GM10248 (cell line): ENCODE measurements around the gene EEPD1.

Experiments used
- CTCF ChIA-PET: fragments of 300-600 bp; sonication (Branson Sonifier 250); formaldehyde crosslinking; extraction: SDS; loops from one replicate; lab custom pipeline; 2021; ENCODE audit warnings: antibody characterized with exemption; lab: Yijun Ruan, JAX
- POLR2A ChIA-PET: fragments of 350-650 bp; sonication (Branson Sonifier 250); formaldehyde crosslinking; extraction: SDS; loops from one replicate; lab custom pipeline; 2020; ENCODE audit warnings: antibody characterized with exemption; lab: Yijun Ruan, JAX
- DNase-seq: peaks from one replicate; pipeline ENCODE4 v3.0.0; 2012; ENCODE audit errors: extremely low spot score
- TF ChIP-seq, protein P1 (sequence below): IDR thresholded peaks from 2 replicates; pipeline ENCODE4 v1.5.1; 2012; ENCODE audit warnings: mild to moderate bottlenecking, low read depth; ENCODE audit errors: extremely low read depth, missing control alignments, control extremely low read depth

EEPD1 gene

GRCh38 chr7:36306722-36307121, 153.7 kb downstream of the EEPD1 start:
- peak; percentile 2 for DNase-seq
- ChIA-PET POLR2A (no interaction called here), CTCF (interaction anchor here (2.3 to 3.7 kb wide), 3 partner anchors 12 to 787 kb away, joined by 6 to 28 read pairs (median 19); no protein-coding TSS in a partner anchor)
- TF ChIP-seq, protein P1, sequence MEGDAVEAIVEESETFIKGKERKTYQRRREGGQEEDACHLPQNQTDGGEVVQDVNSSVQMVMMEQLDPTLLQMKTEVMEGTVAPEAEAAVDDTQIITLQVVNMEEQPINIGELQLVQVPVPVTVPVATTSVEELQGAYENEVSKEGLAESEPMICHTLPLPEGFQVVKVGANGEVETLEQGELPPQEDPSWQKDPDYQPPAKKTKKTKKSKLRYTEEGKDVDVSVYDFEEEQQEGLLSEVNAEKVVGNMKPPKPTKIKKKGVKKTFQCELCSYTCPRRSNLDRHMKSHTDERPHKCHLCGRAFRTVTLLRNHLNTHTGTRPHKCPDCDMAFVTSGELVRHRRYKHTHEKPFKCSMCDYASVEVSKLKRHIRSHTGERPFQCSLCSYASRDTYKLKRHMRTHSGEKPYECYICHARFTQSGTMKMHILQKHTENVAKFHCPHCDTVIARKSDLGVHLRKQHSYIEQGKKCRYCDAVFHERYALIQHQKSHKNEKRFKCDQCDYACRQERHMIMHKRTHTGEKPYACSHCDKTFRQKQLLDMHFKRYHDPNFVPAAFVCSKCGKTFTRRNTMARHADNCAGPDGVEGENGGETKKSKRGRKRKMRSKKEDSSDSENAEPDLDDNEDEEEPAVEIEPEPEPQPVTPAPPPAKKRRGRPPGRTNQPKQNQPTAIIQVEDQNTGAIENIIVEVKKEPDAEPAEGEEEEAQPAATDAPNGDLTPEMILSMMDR: no peak

DNA sequence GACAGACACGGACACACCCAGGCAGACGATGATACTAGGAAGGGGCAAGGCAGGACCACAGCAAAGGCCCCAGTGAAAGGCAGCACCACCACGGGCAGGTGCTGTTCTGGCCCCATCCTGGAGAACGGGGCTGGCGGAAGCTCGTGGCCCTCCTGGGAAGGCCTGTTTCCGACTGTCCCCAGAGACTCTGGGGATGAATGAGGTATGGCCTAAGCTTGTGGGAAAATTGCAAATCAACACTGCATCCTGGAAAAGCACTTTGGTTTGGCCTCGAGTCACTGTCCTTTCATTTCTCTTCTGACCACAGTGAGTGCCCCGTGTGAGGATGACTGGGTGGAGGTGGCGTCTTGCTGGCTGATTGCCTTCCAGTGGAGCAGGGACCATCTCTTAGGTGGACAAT, 155.0 kb downstream of the EEPD1 start:
- TF ChIP-seq, protein P1: no peak
- CTCF ChIA-PET: interaction anchor here (3.7 kb wide), 1 partner anchor 10 kb away, joined by 28 read pairs; no protein-coding TSS in a partner anchor
- DNase-seq: peak; percentile 2
- POLR2A ChIA-PET: no interaction called here

DNA sequence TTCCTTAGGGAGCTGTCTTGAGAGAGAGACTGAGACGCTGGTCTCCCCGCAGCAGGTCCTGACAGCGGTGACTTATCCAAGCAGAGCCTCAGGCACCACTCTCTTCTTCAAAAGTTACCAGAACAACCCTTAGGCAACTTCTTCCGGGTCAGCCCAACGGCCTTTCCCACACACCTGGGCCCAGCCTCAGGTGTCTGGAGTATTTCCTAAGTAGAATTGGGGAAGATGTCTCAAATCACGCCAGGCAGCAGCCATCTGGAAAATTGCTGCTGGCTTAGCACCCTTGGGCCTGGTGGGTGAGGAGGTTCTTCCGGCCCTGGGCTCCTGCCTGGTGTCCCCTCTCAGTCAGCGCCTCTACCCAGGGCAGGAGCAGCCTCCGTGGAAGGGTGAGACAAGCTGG, 156.2 kb downstream of the EEPD1 start:
- DNase-seq: no peak
- POLR2A ChIA-PET: no interaction called here
- TF ChIP-seq, protein P1: no peak
- CTCF ChIA-PET: interaction anchor here (1.0 to 3.7 kb wide), 4 partner anchors 8 to 325 kb away, joined by 3 to 28 read pairs (median 4); no protein-coding TSS in a partner anchor

- TF ChIP-seq, protein P1: no peak
- ChIA-PET POLR2A (no interaction called here), CTCF (interaction anchor here (1.0 to 3.7 kb wide), 4 partner anchors 8 to 326 kb away, joined by 3 to 28 read pairs (median 4); no protein-coding TSS in a partner anchor)
- DNase-seq: no peak
Measured at GRCh38 chr7:36309716-36310115, 156.7 kb downstream of the EEPD1 start.

- CTCF ChIA-PET: interaction anchor here (2.2 kb wide), 1 partner anchor 327 kb away, joined by 4 read pairs; no protein-coding TSS in a partner anchor
- TF ChIP-seq, protein P1: no peak
- POLR2A ChIA-PET: no interaction called here
- no peak for DNase-seq
Measured at GRCh38 chr7:36310897-36311296, 157.8 kb downstream of the EEPD1 start.

GRCh38 chr7:36311539-36311938, 158.5 kb downstream of the EEPD1 start:
- ChIA-PET CTCF (interaction anchor here (1.1 to 2.2 kb wide), 2 partner anchors 20 to 327 kb away, joined by 3 to 4 read pairs; no protein-coding TSS in a partner anchor), POLR2A (no interaction called here)
- TF ChIP-seq, protein P1: no peak
- DNase-seq: no peak
